NCI-H460 (cell line): Measurements from ENCODE around the gene RPA4. TPM values are rescaled to one million over a fixed set of nuclear protein-coding genes. Genes with fewer than 3 reads are reported as not detected.

Source experiments
- total RNA-seq: library from RNA; depleted of rRNA; stranded (reverse); fragments of >200 nt; shearing (Covaris generic); gene quantifications from 2 replicates; pipeline ENCODE4 v1.2.3, GENCODE V29; 2014; rRNA removed

Gene RPA4
- total RNA-seq, 1 experiment from 2014 or later = 0.67 TPM

Other genes starting within 250 kb of the RPA4 start
- 27.0 and 29.6 TPM in 2 replicates for gene DIAPH2, start 199.1 kb upstream of the RPA4 start, total RNA-seq